HUES64 (cell line): ENCODE data around the gene ANO10.

Experiments used
- H3K27ac ChIP-seq: 2 replicates; pipeline ENCODE4 v1.7.0; 2013; ENCODE audit warnings: low read depth, low read length, inconsistent platforms
- H3K27me3 ChIP-seq: 2 replicates; pipeline ENCODE4 v1.6.1; 2013; ENCODE audit warnings: mild to moderate bottlenecking, low read length; ENCODE audit not compliant: insufficient read depth
- H3K36me3 ChIP-seq: 2 replicates; pipeline ENCODE4 v1.6.1; 2013; ENCODE audit warnings: mild to moderate bottlenecking, low read length; ENCODE audit not compliant: insufficient read depth
- H3K4me1 ChIP-seq: 2 replicates; pipeline ENCODE4 v1.6.1; 2013; ENCODE audit warnings: mild to moderate bottlenecking, low read length, moderate library complexity; ENCODE audit not compliant: insufficient read depth
- H3K4me3 ChIP-seq: 2 replicates; pipeline ENCODE4 v1.5.1; 2013; ENCODE audit warnings: mild to moderate bottlenecking, low read length, moderate library complexity
- H3K9ac ChIP-seq: 2 replicates; pipeline ENCODE4 v1.6.1; 2013; ENCODE audit warnings: mild to moderate bottlenecking, low read depth, low read length
- H3K9me3 ChIP-seq: 2 replicates; pipeline ENCODE4 v1.6.1; 2013; ENCODE audit warnings: low read depth, low read length; ENCODE audit not compliant: insufficient read depth
- WGBS: fragments of 150-250, 120-280 bp; methylation state at CpG from one replicate; pipeline ENCODE4 v1.1.7; 2013; ENCODE audit warnings: missing lambda C conversion rate; 5-methylcytosine and 5-hydroxymethylcytosine counted together

ANO10 gene

DNA sequence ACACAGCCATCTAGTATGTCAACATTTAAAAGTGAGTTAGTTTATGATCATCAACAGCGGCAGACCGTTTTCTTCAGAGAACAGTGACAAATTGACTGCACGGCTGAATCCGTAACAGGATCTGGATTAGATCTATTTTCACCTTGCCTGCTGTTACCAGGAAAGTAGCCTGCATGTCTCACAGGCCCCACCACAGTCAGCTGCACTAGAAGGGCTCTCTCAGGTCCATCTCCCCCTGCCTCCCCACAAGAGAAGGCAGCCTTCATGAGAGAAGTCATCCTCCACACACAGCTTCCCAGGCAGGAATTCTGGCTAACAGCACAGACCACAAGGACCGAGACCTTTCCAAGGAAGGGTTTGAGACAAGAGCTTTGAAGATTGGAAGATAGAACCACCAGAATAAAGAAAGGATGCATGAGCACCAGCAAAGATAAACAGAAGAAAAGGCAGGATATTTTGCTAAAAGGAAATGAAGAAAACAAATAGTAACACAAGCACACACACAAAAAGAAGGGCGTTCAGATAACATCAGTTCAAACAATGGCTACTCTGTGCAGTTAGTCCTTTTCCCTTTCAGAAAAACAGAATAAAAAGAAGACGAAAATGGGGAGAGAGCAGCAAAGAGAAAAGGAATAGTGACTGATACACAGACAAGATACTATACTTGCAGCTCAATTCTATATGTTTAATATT, 208.0 kb downstream of the ANO10 start:
- Histone ChIP-seq H3K9ac (no peak overlapping the region), H3K27ac (no peak overlapping the region), H3K9me3 (no peaks in the 10 kb centered on the region), H3K27me3 (no peaks in the 10 kb centered on the region), H3K4me3 (no peak overlapping the region), H3K36me3 (no peaks in the 10 kb centered on the region), H3K4me1 (no peaks in the 10 kb centered on the region)
- WGBS: 92% methylated on average over 7 of the region's 7 CpGs

DNA sequence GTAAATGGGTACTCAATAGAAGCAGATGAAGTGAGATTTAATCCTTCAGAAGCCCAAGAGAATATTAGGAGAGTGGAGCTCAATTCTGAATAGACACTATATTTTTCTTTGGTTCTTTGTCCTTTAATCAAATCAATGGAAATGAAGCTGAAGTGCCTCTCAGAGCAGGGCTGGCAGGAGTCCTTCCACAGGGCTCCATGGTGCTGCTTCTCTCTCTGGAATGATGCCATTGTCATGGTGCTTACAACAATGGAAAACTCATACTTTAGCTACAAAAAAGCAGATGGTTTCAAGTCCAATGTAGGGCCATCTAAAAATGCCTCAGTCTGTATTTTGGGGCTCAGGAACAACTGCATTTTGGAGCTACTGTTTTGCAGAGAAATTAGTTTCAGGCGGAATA, 210.4 kb downstream of the ANO10 start:
- no peaks in the 10 kb centered on the region for H3K4me1 ChIP-seq
- H3K27me3 ChIP-seq: no peaks in the 10 kb centered on the region
- H3K27ac ChIP-seq: no peak overlapping the region
- no peaks in the 10 kb centered on the region for H3K9me3 ChIP-seq
- H3K36me3 ChIP-seq: no peaks in the 10 kb centered on the region
- H3K4me3 ChIP-seq: no peak overlapping the region
- 93% methylated on average over 1 of the region's 1 CpG for WGBS
- H3K9ac ChIP-seq: no peak overlapping the region

DNA sequence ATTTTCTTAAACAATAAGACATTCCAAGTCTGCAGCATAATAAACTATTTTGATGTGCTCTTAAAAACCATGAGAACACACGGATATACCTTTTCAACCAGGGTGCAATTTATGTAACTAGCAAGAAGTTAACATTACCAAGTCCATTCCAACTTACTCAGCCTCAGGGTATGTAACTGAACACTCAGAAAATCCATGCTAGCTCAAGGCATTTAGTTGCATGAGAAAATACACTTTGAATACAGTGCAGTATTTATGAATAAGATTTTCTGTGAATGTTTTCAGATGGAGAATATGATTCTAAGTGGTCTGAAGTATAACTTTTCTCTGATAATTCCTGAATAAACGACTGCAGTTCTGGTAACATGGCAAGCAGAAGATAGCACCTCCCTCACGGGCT, 211.2 kb downstream of the ANO10 start:
- Histone ChIP-seq H3K4me3 (no peak overlapping the region), H3K9ac (no peak overlapping the region), H3K9me3 (no peaks in the 10 kb centered on the region), H3K27me3 (no peaks in the 10 kb centered on the region), H3K27ac (no peak overlapping the region), H3K36me3 (no peaks in the 10 kb centered on the region), H3K4me1 (no peaks in the 10 kb centered on the region)
- WGBS: 87% methylated on average over 3 of the region's 3 CpGs

DNA sequence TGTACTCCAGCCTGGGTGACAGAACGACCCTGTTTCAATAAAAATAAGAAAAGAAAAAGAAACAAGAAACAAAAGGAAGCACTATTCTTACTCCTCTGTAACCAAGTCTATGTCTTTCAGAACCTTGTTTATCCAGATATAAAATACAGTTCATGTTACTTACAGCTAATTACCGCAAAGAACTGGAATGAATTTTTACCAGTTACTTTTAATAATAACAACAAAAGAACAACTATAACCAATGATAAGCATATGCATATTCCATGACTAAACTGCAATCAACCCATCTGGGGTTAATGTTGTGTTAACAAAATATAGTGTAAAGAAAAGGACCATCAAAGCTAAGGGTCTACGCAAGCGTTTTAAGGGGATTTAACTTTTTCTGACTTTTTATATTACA, 212.3 kb downstream of the ANO10 start:
- H3K9ac ChIP-seq: no peak overlapping the region
- no peaks in the 10 kb centered on the region for H3K27me3 ChIP-seq
- H3K4me1 ChIP-seq: no peaks in the 10 kb centered on the region
- H3K4me3 ChIP-seq: no peak overlapping the region
- H3K9me3 ChIP-seq: no peaks in the 10 kb centered on the region
- H3K36me3 ChIP-seq: no peaks in the 10 kb centered on the region
- no peak overlapping the region for H3K27ac ChIP-seq
- 93% methylated on average over 4 of the region's 4 CpGs for WGBS

DNA sequence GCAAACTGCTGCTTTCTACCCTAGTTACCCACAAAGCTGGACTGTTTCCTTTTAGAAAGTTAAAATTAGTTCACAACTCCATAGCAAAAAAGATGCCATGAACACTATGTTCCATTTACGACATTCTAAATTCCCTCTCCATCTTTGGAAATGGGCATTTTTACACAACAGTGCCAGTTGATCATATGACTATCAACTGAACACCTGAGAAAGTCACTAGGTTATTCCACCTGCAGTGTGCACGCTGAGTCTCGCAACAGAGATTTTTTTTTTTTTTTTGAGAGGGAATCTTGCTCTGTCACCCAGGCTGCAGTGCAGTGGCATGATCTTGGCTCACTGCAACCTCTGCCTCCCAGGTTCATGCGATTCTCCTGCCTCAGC, 215.2 kb downstream of the ANO10 start:
- no peak overlapping the region for H3K27ac ChIP-seq
- no peaks in the 10 kb centered on the region for H3K36me3 ChIP-seq
- no peaks in the 10 kb centered on the region for H3K27me3 ChIP-seq
- H3K4me1 ChIP-seq: no peaks in the 10 kb centered on the region
- 94% methylated on average over 4 of the region's 4 CpGs for WGBS
- no peak overlapping the region for H3K4me3 ChIP-seq
- no peak overlapping the region for H3K9ac ChIP-seq
- H3K9me3 ChIP-seq: no peaks in the 10 kb centered on the region

DNA sequence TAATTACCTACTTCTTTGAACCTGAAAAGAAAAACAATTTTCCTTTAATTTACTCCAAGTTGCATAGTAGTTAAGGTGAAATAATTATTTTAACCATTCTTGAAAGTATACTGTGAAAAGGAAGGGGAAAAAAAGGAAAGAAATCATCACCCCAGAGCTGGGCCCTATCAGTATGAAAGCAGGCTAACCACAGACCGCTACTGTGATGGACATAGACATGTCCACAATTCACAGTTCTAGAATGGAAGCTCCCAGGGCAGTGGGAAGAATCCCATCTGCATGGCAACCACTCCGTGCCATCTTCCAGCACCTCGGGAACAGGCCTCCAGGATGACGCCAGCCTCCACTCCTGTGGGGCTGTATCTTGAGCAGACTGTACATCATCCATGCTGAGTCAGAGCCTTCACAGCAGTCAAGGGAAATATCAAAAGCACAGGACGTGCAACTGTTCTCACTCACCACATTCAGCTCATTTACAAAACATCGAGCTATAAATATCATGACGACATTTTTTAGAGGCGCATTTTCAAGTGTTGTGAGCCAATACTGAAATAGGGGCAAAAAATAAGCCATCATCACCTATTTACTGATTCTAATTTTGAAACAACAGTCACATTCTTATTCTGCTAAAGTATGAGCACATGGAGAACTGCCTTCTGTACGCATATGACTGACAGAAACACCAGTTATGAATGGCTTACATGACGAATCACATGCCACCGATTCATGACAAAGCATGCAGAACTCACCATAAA, 215.7 kb downstream of the ANO10 start:
- Histone ChIP-seq H3K4me1 (no peaks in the 10 kb centered on the region), H3K9me3 (no peaks in the 10 kb centered on the region), H3K4me3 (no peak overlapping the region), H3K27me3 (no peaks in the 10 kb centered on the region), H3K36me3 (no peaks in the 10 kb centered on the region), H3K9ac (no peak overlapping the region), H3K27ac (no peak overlapping the region)
- WGBS: 95% methylated on average over 11 of the region's 11 CpGs

DNA sequence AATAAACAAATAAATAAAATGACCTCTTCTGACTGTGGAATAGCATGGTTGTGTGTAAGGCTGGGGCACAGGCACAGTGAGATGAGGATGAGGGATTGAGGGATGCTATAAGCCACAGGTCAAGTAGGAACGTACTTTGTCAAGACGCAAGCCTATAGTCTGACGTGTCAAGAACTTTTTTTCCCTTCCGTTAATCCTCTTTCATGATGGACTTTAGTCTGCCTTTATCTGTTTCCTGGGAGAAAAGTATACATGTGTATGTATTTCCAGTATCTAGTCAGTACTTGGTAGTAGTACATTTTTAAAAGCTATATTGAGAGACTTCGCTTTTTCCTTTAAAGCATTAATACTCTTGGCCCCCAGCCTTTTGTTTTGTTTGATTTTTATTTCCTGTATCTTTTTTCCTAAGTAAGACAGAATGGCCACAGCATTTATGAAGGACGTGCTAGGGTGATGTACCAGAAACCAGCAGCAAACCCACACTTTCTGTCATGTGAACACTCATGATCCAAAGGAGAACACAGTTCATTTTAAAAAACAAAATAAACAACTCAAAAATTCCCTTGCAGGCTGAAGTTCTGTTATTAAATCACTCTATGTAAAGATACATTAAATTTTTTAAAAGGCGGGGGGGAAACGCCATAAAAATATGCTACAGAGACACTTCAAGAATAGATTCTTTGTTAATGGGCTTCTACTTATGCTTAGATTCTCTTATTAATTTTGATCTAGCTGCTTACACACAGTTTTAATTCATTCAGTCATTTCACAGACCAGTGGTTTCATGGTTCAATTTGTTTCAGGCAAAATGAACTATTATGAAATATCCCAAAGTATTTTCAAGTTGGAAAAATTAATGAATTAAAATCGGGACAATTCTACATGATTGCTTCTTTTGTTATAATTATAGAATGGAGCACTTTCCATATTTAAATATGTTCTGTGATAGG, 220.8 kb downstream of the ANO10 start:
- no peaks in the 10 kb centered on the region for H3K36me3 ChIP-seq
- H3K27ac ChIP-seq: no peak overlapping the region
- H3K9ac ChIP-seq: no peak overlapping the region
- no peak overlapping the region for H3K4me3 ChIP-seq
- 95% methylated on average over 6 of the region's 9 CpGs for WGBS
- H3K27me3 ChIP-seq: no peaks in the 10 kb centered on the region
- H3K4me1 ChIP-seq: no peaks in the 10 kb centered on the region
- no peaks in the 10 kb centered on the region for H3K9me3 ChIP-seq

DNA sequence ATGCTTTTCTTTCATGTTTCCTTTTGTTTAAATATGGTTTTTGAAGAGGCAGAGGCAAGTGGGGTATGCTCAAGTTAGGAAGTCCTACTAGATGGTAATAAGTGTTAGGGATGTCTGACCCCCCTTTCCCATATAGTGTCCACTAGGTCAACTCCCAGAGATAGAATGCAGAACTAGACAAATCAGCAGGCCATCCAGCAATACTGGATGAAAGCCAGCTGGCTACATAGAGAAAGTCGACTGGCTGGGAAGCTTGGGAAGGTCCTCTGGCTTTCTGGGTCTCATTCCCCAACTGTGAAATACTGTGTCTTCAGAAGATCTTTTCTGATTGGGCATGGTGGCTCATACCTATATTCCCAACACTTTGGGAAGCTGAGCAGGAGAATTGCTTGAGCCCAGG, 221.6 kb downstream of the ANO10 start:
- Histone ChIP-seq H3K27ac (no peak overlapping the region), H3K9me3 (no peaks in the 10 kb centered on the region), H3K36me3 (no peaks in the 10 kb centered on the region), H3K4me3 (no peak overlapping the region), H3K4me1 (no peaks in the 10 kb centered on the region), H3K9ac (no peak overlapping the region), H3K27me3 (no peaks in the 10 kb centered on the region)
- 86% methylated on average over 1 of the region's 1 CpG for WGBS

DNA sequence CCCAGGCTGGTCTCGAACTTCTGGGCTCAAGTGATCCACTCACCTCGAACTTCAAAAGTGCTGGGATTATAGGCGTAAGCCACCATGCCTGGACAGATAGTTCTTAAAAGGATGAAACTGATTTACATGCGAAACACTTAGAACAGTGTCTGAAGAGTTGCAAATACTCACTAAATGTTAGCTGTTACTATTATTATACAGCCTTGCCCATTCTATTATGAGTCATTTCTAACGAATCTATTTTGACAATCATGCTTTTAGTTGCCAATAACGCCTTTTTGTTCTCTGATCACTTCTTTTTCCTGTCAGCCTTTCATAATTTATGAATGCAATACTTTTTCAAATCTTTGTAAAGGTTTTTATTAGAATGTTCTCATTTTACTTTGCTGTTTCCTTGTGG, 222.8 kb downstream of the ANO10 start:
- Histone ChIP-seq H3K27me3 (no peaks in the 10 kb centered on the region), H3K27ac (no peak overlapping the region), H3K9me3 (no peaks in the 10 kb centered on the region), H3K4me3 (no peak overlapping the region), H3K4me1 (no peaks in the 10 kb centered on the region), H3K9ac (no peak overlapping the region), H3K36me3 (no peaks in the 10 kb centered on the region)
- 94% methylated on average over 6 of the region's 6 CpGs for WGBS

DNA sequence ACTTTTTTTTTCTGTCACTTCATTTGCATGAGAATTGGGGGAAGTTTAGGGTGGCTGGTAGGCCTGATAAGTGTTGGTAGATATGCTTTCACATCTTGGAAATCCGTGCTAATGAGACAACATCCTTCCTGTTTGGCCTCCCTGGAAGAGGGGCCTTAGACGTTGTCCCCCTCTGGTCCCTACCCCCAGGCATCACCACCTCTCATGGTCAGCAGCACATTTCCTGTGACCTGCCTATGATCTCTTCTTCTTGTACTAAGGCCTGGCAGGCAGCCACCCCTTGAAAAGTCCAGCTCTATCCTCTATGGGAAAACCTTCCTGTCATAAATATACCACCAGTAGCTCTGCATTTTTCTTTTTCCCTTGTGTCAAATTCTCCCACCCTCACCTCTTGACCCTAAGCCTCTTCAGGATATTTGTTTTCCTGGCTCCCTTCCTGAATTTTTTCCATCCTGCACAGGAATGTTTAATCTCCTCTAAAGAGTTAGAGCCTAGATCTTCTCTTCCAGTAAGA, 227.7 kb downstream of the ANO10 start:
- Histone ChIP-seq H3K4me3 (no peak overlapping the region), H3K27me3 (no peaks in the 10 kb centered on the region), H3K4me1 (no peaks in the 10 kb centered on the region), H3K9me3 (no peaks in the 10 kb centered on the region), H3K27ac (no peak overlapping the region), H3K9ac (no peak overlapping the region), H3K36me3 (no peaks in the 10 kb centered on the region)
- 66% methylated on average over 2 of the region's 2 CpGs for WGBS

DNA sequence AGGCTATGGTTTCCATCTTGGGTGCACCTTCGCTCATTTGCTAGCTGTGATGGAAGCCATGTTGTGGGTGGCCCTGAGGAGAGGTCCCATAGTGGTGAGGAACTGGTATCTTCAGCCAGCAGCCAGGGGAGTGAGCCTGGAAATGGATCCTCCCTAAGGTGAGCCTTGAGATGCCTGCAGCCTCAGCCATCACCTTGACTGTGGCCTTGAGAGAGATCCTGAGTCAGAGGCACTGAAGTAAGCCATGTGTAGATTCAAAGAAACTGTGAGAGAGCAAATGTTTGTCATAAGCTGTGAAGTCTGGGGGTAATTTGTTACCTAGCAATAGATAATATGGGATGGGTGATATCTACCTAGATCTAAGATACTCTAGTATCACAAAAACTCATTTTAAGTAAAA, 230.2 kb downstream of the ANO10 start:
- Histone ChIP-seq H3K4me1 (no peaks in the 10 kb centered on the region), H3K36me3 (no peaks in the 10 kb centered on the region), H3K9me3 (no peaks in the 10 kb centered on the region), H3K27me3 (no peaks in the 10 kb centered on the region), H3K9ac (no peak overlapping the region), H3K27ac (no peak overlapping the region), H3K4me3 (no peak overlapping the region)
- WGBS: 58% methylated on average over 1 of the region's 1 CpG
